GM18868 (cell line): ENCODE measurements around the gene CALM3.
A peak's percentile ranks its signal among the peaks of the same experiment; 100 is the strongest.
"Not testable (repeated sequence)": the region's sequence is repeated elsewhere in the genome, so short reads cannot be mapped to it uniquely, and the experiment has no call there.

Source experiments
- ATAC-seq: cut with Tn5 transposase; IDR thresholded peaks from one replicate; pipeline ENCODE4 v1.9.1; 2021; ENCODE audit warnings: mild to moderate bottlenecking, moderate library complexity; ENCODE audit not compliant: unreplicated experiment

The CALM3 gene

DNA sequence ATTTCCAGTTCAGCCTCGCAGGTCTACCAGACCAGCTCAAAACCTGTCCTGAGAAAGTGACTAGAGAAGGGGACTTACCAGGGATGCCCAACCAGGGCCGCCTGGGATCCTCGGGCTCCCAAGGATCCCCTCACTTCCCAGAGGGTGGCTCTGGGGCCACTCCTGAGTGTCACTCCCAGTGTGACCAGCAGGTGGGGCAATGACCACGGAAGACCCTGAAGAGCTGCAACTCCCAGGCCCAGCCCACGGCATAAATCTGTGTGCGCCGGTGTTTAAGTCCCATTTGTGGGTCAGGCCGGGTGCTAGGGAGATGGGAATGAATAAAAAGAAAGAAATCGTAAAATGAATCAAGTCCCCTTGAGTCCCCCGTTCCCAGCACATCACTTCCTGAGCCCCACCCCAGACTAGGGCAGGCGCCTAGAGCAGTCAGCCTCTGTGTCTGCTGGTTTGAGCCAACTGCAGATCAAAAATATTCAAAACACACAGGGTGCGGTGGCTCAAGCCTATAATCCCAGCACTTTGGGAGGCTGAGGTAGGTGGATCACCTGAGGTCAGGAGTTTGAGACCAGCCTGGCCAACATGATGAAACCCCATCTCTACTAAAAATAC, 13.1 kb downstream of the CALM3 start:
- ATAC-seq = peak; percentile 39

DNA sequence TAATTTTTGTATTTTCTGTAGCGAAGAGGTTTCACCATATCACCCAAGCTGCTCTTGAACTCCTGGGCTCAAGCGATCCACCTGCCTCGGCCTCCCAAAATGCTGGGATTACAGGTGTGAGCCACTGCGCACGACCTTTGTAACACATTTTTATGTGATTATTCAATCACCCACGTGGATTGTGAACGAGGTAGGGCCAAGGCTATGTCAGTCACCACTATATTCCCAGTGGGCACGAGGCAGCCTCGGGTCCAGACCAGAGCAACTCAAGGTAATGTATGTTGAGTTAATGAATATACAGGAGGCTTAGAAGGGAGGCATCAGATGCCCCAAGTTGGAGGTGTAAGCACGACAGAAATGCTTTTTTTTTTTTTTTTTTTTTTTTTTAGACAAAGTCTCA, 14.8 kb downstream of the CALM3 start:
- no peak for ATAC-seq

DNA sequence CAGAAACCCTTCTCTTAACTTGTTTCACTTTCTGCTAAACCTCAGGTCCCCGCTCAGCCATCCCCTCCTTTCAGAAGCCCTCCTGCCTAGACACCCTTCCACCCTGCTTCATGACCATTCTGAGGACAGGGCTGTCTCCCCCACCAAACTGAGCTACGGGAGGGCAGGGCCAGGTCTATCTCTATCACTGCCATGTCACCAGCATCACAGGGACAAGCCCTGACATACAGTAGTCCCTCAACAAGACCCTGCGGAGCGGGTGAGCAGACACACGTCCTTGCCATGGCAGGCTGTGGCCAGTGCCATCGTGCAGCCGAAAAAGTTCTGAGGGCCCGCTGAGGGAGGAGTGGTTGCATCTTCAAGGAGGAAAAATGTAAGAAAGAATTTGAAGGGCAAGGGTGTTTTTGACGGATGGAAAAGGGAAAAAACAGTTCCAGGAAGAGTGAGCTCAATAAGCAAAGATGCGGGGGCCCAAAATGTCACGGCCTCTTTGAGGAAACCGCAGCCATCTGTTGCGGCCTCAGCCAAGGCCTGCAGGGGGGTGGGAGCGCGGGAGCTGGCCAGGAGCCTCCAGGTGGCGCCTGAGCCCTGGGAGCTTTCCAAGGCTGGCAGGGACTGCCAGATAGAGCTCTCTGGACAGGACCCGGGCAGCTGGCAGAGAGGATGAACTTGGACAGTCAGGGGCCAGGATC, 15.6 kb downstream of the CALM3 start:
- no peak for ATAC-seq

DNA sequence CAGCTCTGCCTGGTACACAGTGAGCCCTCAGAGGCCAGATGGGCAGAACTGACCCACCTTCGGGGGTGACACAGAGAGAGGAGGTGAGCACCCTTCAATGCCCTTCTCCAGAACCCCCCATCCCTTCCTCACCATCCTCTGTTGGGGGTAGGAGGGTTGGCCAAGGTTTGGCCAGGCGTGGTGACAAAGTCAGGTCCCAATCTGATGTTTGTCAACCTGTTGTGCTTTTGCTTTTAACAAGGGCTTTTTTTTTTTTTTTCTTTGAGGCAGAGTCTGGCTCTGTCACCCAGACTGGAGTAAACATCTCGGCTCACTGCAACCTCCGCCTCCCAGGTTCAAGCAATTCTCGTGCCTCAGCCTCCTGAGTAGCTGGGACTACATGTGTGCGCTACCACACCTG, 16.5 kb downstream of the CALM3 start:
- no peak for ATAC-seq

- no peak for ATAC-seq
Observed at GRCh38 chr19:46618670-46619231, 17.6 kb downstream of the CALM3 start.

GRCh38 chr19:46620267-46620666, 19.1 kb downstream of the CALM3 start:
- ATAC-seq = no peak

DNA sequence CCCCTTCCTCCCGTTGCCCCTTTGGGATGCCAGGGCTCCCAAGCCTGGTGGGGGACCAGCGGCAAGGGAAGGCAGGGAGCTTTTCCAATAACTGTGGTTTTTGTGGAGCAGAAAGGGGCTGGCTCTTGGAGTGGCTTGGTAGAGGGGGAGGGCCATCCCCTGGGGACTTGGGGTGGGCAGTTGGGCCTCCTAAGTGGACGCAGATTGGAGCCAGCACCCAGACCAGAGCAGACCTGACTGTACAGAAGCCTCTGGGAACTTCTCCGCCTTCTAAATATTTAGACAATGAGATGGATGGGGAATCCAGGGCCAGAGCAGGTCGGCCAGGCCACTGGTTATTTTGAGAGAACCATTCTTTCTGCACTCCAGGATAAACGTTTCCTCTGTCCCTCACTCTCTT, 19.6 kb downstream of the CALM3 start:
- no peak for ATAC-seq

- no peak for ATAC-seq
Observed at GRCh38 chr19:46621191-46622117, 20.3 kb downstream of the CALM3 start.

GRCh38 chr19:46622118-46622446, 21.0 kb downstream of the CALM3 start:
- ATAC-seq = no peak

DNA sequence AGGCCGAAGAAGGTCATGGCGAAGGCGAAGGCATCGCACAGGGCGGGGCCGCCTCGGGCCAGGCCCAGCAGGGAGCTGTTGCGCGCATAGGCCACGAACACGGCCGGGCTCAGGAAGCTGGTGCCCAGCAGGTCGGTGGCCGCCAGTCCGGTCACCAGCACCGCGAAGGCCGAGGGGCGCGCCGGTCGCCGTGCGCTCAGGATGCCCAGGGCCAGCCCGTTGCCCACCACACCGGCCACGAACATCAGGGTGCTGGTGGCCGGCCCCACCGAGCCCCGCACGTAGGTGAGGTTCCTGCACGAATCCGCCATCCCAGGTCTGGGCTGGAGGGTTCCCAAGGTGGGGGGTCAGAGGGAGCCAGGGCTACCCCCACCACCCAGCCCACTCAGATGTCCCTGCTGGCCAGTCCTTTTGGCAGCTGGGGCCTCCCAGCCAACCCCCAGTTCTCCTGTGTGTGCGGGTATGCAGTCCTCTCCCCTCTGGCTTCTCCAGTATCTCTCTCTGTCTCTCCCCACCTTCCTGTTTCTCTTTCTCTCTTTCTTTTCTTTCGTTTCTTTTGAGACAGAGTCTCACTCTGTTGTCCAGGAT, 22.9 kb downstream of the CALM3 start:
- ATAC-seq = no peak

DNA sequence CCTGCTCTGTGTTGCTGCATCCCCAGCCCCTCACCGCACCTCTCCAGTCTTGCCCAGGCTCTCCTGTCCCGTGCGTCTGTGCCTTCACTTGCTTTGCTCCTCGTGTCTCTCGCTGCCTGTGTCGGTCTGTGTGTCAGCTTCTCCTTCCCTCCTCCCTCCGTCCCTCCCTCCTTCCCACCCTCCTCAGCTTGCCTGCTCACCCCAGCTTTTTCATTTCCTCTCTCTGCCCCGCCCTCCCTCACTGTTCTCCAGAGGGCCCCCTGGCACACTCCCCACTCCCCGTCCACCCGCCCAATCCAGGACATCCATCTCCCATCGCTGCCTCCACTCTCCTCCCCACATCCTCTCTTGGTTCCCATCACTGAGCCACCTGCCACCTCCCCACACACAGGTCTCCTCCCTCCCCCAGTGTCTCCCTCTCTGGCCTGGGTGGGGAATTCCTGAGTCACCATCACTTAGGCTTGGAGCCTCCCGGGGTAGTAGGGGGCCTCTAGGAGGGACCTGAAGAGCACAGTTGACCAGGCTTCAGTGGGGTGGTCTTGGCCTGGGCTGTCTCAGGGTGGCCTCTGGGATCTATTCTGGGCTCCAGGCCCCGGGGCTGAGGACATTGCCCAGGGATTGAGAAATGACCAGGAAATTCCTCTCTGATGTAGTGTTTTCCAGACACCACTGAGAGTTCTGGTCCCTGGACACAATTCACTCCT, 24.0 kb downstream of the CALM3 start, which contains the start of gene PTGIR:
TSS of gene PTGIR (minus strand) at position 132 of the 704 bp plus-strand sequence. CDS start 864 bp downstream, outside the sequence.
- ATAC-seq = no peak

- ATAC-seq = no peak
Observed at GRCh38 chr19:46625731-46626130, 24.6 kb downstream of the CALM3 start.

DNA sequence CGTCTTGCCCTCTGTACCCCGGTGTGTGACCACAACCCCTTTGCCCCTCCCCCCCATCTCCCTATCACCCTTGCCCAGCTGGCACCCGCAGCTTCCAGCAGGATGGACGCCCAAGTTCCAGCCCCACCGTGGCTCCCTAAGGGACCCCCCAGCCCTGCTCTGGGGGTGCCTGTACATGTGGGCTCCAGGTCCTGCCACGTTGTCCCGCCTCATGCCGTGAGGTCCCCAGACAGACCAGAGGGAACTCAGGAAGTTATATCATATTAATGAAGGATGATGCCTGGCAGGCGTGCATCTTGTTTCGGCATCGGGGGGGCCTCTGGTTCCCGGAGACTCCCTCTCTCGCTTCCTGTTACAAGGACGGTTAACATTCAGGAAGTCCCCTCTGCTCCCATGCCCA, 25.3 kb downstream of the CALM3 start:
- ATAC-seq = no peak

DNA sequence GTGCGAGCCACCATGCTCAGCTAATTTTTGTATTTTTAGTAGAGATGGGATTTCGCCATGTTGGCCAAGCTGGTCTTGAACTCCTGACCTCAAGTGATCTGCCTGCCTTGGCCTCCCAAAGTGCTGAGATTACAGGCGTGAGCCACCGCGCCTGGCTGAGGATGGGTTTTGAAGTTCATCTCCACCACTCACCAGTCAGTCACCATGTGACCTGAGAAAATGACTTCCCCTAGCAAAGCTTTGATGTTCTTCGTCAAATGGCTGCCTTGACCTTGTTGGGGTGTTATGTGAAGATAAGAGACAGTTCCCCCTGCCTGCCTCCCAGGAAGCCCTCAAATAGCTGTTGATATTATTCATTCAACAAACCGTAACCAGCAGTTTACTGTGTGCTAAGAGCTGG, 27.8 kb downstream of the CALM3 start:
- ATAC-seq = not testable (repeated sequence)

DNA sequence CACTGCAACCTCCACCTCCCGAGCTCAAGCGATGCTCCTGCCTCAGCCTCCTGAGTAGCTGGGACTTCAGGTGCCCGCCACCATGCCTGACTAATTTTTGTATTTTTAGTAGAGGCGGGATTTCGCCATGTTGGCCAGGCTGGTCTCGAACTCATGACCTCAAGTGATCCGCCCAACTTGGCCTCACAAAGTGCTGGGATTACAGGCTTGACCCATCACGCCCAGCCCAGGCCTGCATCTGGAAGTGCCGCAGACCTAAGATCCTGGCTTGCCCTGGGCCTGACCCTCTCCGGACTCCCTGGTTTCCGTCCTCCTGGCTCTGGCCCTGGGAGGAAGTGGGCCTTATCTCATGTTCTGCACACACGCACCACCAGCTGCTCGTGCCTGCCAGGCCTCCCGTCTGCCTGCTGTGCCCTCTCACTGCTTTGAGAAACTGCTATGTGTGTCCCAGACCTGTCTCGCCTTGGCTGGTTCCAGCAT, 28.5 kb downstream of the CALM3 start:
- no peak for ATAC-seq

GRCh38 chr19:46630586-46631205, 29.6 kb downstream of the CALM3 start:
- ATAC-seq = no peak

DNA sequence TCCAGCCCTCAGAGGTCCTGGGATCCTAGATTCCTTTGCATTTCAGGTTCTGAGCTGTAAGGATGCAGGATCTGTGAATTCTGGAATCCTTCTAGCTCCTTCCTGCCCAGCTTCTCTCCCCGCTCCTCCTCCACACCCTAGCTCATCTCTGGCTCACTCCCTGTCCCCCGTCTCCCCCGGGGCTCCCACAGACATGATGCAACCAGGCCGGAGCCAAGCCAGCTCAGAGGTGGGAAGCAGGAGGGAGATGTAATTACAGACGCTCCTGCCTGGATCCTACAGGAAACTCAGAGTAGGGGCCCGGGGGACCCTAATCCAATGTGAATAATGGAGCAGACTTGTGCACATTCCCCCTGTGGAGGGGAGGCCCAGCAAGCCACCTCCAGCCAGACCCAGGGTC, 30.4 kb downstream of the CALM3 start:
- ATAC-seq = no peak

GRCh38 chr19:46633130-46633529, 32.0 kb downstream of the CALM3 start:
- ATAC-seq = no peak

DNA sequence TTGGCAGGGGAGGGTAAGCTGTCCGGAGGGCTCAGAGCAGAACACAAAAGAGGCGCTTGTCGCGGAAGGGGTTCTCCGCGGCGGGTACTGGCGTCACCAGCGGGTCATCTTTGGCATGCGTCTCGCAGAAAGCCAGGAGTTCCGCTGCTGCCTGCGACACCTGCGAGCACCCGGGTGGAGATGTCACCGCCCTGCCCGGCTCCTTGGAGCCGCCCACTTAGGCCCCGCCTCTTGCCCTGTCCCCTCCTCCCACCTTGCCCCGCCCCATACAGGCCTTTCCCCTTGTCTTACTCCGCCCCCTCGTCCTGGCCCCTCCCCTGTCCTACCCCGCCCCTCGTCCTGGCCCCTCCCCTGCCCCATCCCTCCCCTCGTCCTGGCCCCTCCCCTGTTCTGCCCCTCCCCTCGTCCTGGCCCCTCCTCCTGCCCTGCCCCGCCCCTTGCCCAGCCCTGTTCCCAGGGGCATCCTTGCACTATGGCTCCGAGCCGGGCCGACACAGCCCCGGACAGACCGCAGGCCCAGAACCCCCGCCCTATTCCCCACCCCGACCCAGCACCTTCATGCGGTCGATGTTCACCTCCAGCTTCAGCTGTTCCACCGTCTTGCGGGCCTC, 33.0 kb downstream of the CALM3 start:
- peak; percentile 39 for ATAC-seq
